Stimulated activated CD8-positive, alpha-beta memory T cell treated with anti-CD3 and anti-CD28 coated beads, Interleukin-12 subunit alpha, Interleukin-12 subunit beta, amount 100 ng/mL, for 1 hour (primary cell): ENCODE results near the gene PRDM16.

Source experiments
- DNase-seq: peaks from one replicate; pipeline ENCODE4 v3.0.0-alpha.2; 2020; ENCODE audit warnings: low read depth

The PRDM16 gene

DNA sequence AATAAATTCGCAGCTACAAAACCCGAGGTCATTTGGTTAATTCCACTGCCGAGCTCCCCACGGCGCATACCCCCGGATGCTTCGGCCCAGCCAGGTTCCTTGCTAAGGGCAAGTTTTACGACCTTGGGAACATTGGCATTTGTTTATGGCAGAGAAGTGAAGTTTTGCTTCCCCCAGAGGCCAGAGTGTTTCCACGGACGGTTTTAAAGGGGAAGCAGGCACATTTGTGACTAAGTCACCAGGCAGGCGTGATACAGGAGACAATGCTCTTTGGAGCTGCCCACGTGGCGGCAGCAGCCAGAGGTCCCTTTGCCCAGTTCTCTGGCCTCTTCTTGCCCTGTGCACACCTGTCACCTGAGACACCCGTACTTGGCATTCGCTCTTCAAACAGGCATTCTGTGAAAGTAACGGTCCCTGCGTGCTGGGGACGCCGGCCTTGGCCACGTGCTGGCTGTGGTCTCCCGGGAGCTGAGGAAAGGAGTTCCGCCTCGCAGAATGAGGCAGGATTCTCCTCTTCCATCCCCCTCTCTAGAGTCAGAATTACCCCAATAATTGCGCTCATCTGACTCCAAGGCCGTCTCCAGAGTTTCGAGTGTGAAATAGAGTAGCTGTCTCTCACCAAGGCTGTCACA lies 138.3 kb downstream of the PRDM16 start:
- no peak for DNase-seq

DNA sequence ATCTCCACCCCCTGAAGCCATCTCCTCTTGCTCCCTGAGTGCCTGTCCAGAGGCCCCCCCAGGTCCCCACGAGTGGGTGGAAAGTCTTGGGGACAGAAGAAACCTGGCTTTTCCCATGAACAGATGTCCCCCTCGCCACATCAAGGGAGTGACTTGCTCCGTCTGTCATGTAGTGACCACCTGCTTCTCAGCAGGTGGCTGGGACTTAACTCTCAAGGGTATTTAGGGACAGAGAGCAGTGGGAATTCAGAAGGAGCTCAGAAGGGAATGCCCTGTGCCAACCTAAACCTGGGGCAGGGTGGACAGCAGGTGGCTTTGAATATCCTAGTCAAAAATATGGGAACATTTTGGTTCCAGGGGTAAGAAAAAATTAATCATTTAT lies 139.8 kb downstream of the PRDM16 start:
- DNase-seq = no peak

DNA sequence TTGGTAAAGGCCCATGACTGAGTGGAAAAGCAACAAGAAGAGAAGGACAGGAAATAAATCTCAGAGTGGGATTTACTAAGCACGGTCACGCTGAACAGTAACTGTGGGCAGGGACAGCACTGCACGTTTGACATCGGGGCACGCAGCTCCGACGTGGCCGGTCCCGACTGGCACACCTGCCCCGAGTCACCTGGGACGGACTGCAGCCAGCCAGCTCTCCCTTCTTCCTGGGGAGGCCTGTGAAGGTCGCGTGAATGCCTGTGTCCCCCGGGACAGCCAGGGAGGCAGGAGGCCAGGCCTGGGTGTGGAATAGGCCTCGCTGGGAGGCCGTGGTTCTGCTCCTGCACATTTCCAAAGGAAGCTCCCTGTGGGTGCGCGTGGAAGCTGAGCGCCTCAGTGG lies 140.2 kb downstream of the PRDM16 start:
- DNase-seq = no peak

DNA sequence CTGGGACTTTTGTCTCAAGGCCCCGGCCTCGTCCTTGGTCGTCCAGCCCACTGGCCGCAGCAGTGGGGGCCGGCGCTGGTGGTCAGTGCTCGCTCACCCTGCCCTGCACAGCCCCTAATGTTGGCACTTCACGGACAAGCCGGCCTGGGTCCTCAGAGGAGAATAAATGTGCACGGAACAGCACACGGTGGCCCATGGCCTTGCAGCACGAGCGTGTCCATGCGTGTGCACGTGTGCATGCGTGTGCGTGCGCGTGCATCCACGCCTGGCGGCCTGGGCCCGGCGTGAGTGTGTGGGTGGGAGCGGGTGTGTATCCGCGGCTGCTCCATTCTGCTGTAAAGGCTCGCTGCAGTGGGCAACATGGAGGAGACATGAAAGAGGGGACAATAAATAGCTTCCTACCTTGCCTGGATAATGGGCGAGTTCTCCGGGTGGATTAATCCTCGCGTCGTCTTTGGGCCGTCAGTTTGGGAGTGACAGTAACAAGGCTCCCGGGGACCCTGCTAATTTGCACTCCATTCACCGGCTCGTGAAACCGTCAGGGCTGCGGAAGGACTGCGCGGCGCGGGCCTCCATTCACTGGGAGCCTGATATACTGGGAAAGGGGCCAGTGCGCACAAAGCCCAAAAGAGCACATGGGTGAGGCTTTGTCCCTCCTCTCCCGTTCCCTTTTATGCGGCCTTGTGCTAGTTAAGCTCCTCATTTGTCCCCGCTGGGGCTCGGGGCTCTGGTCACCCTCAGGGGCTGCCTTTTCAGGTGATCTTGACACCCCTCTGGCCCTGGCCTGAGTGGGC lies 142.8 kb downstream of the PRDM16 start:
- no peak for DNase-seq

DNA sequence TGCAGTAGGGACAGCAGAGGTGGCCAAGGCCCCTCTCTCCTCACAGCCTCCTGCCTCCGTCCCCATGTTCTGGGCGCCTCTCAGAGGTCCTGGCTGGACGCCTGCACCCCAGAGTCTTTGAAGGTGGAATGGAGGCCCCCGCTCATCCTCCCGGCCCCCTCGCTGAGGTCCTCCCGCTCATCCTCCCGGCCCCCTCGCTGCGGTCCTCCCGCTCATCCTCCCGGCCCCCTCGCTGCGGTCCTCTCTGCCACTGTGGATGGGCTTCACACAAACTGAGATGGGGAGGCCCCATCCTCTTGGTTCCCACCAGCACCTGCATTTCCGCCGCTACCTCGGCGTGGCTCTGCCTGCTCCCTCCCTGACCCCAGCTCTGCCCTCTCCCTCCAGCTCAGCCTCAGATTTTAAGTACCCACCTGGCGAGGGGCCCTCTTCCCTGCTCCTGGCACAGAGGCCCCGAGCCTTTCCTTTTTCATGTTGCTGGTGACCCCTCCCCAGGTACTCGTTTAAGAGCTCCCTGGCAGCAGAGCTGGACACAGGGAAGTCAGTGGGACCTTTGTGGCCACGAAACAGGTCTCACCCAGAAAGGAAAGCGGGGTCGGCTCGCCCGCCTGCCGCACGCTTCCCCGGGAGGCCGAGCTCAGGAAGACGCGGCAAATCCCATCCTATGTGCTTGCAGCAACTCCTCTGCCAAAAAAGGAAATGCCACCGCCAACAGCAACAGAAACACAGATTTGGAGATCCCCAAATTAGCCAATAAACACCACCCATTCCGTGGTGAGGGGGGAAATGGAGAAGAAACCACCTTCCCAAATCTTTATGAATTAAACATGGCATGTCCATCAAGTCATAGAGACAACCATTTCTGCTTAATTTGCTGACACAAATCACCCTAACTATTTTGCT lies 143.7 kb downstream of the PRDM16 start:
- no peak for DNase-seq

DNA sequence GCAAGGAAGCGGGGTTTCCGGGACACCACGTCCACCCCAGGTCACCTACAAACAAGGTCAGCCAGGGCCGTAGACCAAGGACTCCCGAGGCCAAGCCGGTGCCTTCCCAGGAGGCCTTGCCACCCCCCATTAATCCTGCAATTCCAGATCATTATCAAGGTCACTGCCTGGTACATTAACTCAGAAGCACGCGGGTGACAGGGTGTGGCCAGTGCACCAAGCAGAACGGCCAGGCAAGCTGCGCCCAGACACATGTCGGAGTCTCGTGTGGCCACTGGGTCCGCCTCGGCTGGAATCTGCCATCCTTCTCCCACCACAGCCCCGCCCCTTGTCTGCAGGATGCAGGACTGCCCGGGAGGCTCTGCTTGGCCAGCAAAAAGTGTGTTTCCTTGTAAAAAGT lies 144.7 kb downstream of the PRDM16 start:
- no peak for DNase-seq

DNA sequence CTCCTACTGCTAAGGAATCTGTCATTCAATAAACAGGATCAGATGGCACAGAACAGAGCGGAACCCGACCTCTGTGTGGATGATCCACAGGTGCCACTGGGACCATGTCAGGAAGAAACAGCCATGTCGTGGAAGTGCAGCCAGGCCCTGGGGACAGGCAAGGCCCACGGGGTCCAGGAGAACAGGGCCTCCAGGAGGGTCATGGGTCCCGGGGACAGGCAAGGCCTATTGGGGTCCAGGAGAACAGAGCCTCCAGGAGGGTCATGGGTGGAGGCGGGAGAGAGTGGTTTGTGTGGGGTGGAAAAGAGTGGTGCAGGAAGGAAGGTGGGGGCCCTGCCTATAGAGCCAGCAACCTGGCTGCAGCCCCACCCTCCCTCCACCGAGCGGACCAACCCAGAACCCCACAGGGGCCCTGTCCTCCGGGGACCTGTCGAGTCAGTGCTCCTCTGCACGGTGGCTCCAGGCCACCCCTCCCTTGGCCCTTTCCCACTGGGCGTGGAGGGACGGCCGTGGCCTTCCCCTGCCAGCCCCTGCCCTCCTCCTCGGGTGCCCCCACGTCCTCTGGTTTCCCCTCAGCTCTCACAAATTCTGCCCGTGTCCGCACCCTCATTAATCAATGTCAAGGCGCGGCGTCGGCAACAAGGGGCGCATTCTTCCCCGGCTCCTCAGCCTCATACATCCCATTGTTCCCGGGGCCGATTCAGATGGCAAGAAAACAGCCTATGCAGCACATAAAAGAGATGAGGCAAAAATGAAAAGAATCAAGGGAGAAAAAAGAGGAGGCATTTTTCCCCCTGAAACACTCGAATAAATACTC lies 146.4 kb downstream of the PRDM16 start:
- DNase-seq = no peak

DNA sequence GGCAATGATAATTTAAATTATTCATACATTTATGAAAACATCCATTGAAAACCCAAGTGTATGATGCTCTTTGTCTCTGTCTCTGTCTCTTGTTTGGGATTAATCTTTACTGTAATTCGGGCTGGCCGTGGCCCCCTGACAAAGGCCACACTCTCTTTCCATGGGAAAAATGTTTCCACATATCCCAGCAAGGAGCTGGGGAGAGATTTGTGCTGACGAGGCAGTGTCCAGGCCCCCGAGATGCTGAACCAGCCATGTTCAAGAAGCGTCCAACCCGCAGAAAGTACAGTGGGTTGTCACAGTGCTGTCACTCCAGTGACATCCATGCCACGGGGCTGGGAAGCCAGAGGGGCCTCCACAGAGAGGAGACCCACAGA lies 147.0 kb downstream of the PRDM16 start:
- DNase-seq = no peak

DNA sequence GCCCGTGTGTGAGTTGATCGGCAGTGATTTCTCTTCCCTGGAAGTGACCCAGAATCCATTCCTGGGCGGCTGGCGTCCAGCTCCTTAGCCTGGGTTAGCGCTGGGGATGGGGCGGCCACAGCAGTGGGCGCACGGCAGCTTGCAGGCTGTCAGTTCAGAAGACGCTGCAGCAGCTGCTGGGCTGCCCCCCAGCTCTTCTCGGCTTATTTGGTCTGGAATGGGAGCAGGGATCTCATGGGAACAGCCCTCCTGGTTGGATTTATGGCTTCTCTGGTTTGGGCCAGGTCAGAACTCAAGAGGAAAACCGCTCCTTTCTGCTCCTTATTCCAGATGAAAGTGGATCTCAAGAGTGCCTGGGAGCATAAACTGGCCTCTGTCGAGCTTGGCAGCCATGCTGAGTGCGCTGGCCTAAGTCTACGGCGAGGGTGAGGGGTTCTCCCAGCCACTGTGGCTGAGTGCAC lies 148.2 kb downstream of the PRDM16 start:
- no peak for DNase-seq

DNA sequence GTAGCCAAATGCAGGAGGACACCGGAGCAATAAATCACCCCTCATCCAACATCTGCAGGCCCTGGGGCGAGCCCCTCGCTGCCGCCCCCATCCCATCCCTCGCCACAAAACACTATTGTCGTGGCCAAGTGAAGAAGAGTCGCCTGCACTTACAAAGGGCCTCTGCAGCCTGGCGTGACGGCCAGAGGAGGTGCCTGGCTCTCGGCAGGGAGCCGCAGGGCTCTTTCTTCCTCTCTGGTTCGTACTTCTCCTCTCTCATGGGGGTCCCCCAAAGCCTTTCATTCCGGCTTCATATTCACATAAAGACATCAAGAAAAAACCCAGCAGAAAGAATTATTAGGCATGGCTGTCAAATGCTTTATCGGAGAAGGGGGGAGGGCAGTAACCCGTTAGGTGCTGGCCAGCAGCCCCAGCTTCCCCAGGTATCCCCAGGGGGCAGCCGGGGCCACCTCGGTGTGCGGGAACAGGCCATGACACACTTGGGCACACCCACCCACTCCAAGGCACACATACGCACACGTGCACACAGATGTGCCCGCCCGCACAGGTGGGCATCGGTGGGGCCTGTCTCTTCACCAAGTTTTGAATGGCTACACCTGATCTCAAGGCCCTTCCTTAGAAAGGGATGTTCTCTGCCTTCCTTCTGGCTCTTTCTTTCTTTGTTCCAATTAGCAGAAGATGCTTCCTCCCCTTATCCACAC lies 149.1 kb downstream of the PRDM16 start:
- DNase-seq = no peak

DNA sequence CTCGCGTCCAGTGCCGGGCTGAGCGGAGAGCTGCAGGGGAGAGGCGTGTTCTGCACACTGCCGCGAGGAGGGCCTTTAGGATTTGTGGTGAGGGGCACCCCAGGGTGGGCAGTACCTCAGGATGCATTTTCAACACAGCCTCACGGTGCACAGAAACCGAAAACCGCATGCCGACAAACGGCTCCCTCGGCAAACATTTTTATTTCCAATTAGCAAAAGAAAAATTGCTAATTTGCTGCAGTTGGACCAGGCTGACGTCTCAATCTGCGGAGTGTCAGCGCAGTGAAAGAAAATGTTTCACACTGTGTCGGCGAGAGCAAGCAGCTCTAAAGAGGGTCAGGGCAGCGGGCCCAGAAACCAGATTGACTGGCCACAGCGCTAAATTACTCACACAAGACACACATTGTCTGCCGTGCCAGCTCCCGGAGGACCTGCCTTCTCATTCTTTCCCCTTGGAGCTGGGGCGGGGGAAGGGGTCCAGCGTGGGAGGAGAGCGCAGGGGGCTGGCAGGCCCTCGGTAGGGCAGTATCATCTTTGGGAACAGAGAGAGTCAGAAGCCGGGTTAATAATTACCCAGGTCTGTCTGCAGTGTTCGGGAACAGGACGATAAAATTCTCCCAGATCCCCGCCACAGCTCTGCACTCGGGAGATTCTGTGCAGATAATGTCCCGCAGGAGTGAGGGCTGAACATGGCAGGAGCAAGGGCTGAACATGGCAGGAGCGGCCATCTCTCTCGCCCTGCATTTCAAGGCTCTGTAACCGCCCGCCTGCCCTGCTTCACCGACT lies 150.2 kb downstream of the PRDM16 start:
- no peak for DNase-seq

DNA sequence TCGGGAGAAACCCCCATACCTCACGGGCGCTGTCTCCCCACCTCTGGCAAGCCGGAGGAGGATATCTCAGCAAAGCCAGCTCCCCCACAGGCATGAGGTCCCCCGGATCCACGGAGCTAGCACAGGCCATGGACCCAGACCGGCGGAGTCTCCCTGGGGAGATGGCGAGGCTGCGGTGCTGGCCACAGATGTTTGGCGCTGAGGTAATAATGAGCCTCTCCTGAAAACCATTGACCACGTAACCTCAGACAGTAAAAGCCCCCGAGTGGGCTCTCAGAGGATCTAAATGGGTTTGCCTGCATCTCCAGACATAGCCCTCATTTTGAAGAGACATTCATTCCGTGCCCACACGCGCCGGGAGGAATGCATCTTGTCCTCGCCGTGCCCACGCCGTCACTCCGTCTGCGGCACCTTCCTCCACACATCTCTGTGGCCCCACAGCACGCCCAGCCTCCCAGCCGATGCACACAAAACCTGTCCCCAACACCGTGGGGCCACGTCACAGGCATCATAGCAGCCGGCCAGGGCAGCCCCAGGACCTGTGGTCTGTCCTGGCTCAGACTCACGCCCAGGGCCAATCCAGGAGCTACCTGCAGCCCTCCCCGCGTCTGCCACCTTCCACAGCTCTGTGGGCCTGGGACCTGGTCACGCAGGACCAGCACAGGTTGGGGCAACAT lies 150.9 kb downstream of the PRDM16 start:
- no peak for DNase-seq

DNA sequence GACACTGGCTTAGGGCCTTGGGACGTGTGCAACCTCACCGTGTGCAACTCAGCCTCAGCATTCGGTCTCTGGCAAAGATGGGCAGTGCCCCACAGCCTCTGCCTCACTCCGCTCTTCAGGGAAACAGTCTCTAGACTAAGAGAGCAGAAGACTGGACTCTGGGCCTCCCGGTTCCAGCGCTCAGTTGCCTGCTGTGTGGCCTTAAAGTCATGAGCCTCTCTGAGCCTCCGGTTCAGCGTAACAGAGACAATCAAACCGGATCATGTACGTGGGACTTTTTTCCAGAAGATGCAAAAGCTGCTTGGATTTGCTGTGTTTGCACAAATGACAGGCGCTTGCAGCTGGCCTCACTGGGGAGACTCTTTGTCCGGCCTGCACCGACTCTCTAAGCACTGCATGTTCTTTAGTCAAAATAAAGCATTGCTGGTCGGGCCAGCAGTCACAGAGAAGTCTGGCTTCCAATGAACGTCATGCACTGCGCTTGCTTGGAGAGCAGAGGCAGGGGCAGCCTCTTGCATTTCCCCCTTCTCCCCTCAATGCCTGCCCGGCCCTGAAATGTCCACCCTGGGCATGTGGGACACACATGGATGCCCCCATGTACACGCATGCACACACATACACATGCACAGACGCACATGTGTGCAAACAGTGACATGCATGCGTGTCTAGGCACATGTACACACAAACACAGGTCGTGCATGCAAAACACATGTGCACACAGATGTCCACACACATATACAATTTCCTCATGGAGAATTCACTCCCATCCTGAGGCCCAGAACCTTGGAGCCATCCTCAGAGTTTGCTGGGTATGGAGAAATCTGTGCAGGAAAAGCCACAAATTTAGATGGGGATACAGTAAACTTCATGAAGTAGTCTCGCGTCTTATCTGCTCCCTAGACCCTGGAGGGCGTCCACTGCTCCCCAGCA lies 152.4 kb downstream of the PRDM16 start:
- DNase-seq = no peak

DNA sequence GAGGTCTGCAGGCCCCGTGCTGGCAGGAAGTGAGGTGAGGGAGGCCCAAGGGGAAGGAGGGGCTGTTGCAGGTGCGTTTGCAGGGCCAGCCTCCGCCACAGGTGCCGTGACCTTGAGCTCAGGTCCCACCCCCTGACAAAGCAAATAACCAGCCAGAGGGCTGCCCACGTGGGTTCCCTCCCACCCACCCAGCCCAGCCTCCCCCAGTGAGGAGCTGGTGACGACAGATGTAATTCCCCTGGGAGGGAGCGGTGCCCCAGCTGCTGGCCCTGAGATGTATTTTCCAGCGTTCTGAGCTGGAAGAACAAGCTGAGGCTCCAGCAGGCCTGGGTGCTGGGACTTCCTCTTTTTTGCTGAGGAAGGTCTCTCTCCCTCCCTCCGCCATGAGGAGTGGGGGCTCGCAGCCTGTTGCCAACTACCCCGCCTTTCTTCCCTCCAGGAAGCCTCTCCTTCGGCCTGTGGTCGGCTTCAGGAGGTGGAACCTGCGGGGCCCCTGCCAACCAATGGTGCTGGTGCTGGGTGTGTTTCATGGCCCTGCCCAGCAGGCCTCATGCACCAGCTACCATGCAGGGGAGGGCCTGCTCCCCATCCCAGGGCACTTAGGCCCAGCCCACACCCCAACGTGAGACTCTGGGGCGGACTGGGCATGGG lies 153.2 kb downstream of the PRDM16 start:
- DNase-seq = no peak

DNA sequence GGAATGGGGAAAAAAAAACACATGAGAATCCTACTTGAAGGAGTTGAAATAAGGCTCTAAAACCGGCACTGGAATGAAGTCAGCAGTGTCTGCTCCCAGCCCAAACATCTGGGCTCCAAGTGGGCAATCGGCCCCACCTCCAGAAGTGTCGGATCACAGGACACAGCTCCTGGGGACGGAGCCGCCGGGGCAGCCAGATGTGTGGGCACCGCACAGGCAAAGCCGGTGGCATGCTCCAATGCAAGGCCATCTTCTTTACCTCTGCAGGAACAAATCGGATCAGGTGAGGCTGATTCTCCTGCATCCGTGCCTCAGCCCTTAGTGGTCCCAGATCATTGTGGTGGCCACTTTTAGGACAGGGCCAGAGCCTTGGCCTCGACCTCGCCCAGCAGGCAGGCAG lies 156.7 kb downstream of the PRDM16 start:
- no peak for DNase-seq

DNA sequence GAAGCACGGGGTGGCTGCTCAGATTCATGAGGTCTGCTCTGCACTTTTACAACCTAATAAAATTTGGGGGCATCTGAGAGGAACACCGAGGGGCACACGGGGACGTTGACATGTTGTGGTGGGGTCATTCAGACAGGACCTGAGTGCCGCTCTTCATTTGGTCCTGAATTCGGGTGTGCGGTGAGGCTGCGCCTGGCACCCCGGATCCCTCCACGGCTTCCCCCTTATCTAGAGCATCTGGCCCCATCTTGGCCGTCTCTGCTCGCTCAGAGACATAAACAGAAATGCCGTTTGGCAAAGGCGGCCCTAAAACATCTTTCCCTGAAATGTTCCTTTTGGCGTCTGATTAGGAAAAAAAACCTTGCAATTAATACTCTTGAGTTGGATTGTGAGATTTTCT lies 157.2 kb downstream of the PRDM16 start:
- DNase-seq = no peak

DNA sequence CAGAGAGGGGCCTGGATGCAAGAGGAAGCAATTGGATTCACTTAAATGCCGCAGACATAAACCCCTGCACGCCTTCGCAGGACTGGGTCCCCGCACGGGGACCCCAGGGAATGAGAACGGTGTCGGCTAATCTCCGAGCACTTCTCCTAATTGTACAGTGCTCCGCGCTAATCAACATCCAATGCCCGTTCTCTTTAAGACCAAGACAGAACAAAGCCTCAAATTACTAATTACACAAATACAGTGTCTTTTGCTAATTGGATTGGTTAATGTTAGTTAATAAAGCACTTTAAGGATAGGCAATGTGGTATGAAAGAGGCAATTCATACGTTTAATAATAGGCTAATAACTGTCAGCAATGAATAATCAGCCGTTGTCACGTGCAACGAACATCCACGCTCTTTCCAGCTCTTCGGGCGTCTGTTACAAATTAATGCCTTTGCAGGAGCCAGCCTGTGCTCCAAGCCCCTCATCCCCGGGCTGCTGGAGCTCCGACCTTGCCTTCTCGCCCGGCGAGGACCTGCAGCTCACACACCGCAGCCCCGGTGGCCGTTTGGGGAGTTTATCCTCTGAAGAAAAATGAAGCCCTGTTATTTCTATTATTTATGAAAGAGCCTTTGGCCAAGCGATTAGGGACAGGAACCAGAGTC lies 157.8 kb downstream of the PRDM16 start:
- DNase-seq = no peak

DNA sequence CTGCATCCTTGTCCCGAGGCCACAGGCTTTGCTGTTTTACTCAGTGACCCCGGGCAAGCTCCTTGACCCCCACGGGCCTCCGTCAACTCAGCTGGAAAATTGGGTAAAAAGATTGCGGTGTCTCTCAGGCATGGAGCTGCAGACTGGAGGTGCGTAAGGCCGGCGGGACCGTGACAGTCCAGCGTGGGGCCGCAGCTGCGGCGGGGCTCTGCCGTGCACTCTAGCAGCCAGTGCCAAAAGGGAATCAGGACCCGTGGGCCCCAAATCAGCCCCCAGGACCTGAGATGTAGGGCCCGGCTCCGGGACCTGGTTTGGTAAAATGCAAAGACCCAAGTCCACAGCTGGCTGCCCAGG lies 158.3 kb downstream of the PRDM16 start:
- DNase-seq = no peak
